Mesenteric fat pad (tissue), 1 donor: ENCODE data around the gene TANC1. TPM values are rescaled to one million over a fixed set of nuclear protein-coding genes. Genes with fewer than 3 reads are reported as not detected.
"Not testable (repeated sequence)": the region's sequence is repeated elsewhere in the genome, so short reads cannot be mapped to it uniquely, and the experiment has no call there.

ENCODE experiments used
- DNase-seq: peaks from one replicate; pipeline ENCODE4 v3.0.0-alpha.2; 2020; ENCODE audit warnings: low spot score
- total RNA-seq: library from RNA; stranded (reverse); fragmentation: NEBNext Ultra II Directional; extraction: Animal tissue kit (Norgen Biotek cat#: 25700); gene quantifications from one replicate; pipeline ENCODE4 v1.2.1, GENCODE V29; 2021
- donor health status: DM: yes; HTN: yes; CAD: no.

The TANC1 gene
- total RNA-seq, 1 donor from 2014 or later, result 27.9 TPM

DNA sequence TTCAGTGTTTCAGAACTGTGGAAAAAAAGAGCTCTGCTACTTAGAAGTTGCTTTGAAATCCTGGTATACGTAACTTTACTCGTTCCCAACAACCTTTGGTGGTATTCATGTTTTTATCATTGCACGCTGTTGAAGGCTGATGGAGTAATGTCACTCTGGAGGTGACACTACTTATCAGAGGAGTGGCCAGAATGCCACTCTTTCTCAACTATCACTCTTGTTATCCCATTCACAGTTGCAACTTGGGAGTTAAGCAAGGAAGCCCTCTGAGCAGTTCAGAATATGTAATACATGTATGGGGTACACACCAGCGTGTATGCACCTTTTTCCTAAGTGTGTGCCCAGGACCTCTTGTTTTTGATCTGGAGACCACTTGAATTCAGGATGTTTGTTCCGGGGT lies 53.6 kb downstream of the TANC1 start:
- DNase-seq, result no peak

DNA sequence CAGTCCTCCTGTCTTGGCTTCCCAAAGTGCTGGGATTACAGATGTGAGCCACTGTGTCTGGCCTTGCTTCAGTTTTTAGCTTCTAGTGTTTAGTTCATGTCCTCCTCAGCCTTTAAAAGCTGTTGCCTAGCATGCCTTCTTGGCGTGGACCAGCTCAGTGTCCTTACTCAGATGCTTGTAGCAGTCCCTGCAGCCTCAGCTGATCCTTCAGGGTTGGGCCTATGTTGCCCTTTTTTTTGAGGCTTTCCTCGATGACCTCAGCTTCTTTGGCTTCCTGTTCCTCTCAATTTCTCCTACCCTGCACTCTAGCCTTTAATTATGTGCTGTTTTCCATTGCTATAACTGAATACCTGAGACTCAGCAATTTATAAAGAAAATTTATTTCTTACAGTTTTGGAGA lies 57.7 kb downstream of the TANC1 start:
- no peak for DNase-seq

DNA sequence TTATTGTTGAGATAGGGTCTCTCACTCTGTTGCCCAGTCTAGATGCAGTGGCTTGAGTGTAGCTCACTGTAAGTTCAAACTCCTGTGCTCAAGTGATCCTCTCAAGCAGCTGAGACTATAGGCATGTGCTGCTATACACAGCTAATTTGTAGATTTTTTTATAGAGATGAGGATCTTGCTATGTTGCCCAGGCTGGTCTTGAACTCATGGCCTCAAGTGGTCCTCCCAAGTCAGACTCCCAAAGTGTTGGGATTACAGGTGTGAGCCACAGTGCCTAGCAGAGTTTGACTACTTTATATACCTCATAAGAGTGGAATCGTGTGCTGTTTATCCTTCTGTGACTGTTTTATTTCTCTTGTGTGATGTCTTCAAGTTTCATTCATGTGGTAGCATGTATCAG lies 60.3 kb downstream of the TANC1 start:
- DNase-seq, result no peak

GRCh38 chr2:159029936-159030335 lies 61.5 kb downstream of the TANC1 start:
- no peak for DNase-seq

- DNase-seq, result no peak
Measured at GRCh38 chr2:159030674-159031380, 62.4 kb downstream of the TANC1 start.

DNA sequence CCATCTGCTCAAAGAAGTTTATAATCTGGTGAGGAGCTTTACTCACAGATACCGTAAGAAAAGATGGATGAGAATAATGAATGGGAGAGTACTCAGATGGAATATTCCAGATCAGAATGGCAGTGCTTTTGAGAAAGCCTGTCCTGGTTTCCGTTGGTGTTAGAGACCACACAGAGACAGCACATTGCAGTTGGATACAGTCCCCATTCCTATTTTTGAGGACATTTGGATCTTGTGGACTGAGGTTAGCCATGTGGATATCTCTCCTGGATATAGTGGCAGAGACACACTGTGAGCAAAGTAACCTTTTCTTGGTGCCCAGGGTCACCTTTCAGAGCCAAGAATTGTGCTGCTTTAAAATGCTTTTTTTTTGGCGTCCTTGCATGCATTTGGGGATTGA lies 63.7 kb downstream of the TANC1 start:
- no peak for DNase-seq

DNA sequence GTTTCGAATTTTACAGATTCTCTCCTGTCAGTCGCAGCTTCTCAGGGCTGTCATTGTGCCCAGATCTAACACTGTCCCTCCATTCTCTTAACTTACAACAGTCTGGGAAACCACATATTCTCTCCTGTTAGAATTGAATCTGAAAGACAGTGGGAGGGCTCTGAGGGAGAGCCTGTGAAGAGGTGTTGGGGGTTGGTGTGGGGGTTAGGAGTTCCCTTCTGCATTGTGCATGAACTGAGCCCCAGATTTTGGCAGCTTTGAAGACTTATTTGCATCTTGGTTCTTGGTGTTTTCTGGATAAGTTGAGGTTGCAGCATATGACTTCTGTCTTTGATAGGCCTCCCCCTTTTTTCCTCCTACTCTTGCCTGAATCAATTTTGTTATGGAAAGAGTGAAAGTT lies 64.1 kb downstream of the TANC1 start:
- no peak for DNase-seq

DNA sequence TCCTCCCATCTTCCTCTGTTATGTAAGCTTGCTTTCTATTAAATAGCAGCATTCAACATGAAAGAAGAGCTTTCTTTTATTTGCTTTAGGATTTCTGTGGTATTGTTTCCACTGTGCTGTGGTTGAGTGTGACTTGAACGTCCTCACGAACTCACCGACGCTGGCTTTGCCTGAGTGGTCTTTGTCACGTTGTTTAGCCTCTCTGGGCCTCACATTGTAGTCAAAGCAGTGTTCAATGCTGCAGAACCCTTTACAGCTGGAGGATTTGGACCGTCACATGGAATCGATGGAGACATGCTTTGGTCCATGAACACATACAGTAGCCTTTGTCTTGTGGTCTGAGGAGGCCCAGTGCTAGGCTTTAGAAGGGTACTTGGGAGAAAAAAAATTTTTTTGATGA lies 66.3 kb downstream of the TANC1 start:
- DNase-seq, result no peak

DNA sequence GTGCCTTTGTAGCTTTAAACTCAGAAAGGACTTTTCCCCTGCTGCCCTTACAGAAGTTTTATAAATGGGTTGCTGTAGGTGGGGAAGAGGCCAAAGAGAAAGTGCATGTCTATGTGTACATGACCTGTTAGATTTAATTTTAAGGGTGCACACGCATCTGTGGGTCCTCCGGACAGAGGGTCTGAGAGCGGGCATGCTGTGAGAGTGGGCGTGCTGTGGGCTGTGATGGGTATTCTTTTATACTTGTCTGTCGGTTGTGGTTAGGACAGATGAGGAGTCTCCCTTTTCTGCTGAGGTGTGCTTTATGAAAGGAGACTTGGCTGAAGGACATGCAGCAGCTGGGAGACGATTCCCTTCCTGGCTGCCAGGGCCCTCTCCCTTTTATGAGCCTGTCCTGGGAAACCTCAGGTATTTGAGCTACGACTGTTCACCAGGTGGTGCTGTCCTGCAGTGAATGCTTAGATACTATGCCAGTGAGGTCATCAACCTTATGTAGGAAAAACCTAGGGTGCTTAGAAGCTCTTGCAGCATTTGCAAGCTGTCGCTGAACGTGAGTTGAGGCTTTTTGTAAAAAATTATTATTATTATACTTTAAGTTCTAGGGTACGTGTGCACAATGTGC lies 67.5 kb downstream of the TANC1 start:
- no peak for DNase-seq

GRCh38 chr2:159036461-159036860 lies 68.0 kb downstream of the TANC1 start:
- not testable (repeated sequence) for DNase-seq

- DNase-seq, result not testable (repeated sequence)
Measured at GRCh38 chr2:159041328-159041727, 72.9 kb downstream of the TANC1 start.

DNA sequence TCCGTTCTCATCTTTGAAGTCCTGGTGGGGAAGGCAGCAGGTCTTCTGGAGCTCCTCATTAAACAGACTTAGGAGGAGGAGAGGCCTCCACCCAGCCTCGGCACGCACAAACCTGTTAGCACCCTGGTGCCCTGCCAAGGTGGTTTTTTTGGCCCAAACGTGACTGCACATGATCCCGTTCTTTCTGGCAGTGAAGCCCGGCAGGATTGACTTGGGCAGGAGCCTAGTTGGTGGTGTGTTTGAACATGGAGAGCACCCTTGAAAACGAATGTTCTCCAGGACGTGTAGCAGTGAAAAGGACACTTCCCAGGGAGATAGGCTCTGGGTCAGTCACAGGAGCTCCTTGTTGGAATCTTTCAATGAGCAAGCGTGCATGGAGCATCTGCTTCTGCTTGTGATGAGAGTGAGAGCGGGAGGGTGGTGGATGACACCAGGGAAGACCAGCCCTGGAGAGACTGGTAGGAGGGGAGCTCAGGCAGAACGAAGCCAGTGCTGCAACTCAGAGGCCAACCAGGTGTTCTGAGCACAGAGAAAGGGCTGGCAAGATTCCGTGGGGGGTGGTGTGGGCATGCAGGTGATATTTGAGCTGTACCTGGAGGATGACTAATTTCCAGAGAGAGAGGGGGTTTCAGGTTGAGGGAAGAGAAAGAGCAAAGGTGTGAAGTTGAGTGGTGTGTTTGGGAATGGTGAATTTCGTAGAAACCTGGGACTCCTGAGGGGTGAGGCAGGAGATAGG lies 73.8 kb downstream of the TANC1 start:
- no peak for DNase-seq

GRCh38 chr2:159043710-159044109 lies 75.3 kb downstream of the TANC1 start:
- DNase-seq, result no peak

DNA sequence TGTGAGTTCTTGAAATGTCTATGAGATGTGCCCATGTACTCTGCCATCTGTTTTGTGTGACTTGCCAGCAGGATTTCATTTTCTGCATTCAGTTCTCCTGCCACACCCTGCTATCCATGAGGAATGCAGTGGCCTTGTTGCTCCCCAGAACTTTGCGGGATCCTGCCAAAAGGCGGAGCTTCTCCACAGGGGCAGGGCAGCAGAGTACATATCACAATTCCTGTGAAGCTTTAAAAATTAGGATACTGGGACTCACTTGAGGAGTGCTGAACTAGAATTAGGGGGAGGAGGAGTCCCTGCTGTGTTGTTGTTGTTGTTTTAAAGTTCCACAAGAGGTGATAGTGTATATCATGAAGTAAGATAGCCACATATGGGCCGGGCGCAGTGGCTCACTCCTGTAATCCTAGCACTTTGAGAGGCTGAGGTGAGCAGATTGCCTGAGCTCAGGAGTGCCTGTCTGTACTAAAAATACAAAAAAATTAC lies 76.4 kb downstream of the TANC1 start:
- no peak for DNase-seq

GRCh38 chr2:159045545-159046454 lies 77.4 kb downstream of the TANC1 start:
- DNase-seq, result no peak

DNA sequence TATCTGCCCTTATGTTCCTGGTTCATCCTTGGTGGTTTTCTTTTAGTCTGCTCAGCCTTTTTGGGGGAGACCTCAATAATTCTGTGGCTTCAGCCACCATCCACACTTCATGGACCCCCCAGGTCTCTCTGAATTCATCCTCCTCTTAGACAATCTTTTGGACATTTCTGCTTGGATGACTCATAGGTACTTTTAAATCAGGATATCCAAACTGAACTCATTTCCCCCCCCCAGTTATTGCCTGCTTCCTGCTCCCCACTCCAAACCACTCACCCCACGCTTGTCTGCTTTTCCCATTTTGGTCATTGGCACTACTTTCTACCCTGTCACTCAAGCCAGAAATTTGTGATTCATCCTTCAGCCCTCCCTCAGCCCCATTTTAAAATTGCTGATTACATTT lies 78.5 kb downstream of the TANC1 start:
- no peak for DNase-seq

- no peak for DNase-seq
Measured at GRCh38 chr2:159050426-159050825, 82.0 kb downstream of the TANC1 start.

DNA sequence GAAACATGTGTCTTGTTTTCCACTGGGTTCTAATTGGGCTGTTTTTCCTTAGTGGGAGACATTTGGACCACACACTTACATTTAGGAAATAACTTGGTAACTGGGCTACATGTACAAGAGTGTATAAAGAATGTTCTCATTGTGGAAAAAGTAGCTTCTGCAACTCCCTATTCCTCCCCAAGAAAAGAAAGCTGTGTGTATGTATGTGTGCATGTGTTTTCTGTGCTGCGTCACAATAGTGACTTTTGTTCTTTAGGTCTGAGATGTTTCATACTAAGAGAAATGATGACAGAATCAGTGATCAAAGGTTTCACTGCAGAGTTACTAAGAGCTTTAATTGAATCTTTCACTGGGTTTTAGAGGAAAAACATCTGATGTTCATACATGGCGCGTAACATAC lies 82.7 kb downstream of the TANC1 start:
- no peak for DNase-seq

GRCh38 chr2:159051661-159052060 lies 83.2 kb downstream of the TANC1 start:
- DNase-seq, result no peak

DNA sequence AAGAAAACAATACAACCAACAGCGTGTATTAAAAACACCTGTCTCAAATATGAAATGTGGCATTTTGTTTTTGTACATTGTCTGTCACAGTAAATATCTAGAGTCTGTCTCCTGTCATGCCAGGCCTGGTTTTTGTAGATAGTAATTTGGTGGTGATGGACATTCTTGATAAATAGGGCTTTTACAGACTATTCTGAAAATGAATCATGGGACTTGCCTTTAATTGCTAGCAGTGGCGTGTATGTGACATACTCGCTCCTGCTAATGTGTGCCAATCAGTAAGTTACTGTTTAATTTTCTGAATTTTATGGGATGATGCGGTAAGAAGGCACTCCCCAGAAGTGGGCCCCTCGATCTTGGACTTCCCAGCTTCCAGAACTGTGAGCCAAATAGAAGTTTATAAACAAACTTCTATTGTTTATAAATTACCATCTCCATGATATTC lies 83.7 kb downstream of the TANC1 start:
- DNase-seq, result no peak
